Measurements from ENCODE around the gene DCP1A.
"Not testable (repeated sequence)": the region's sequence is repeated elsewhere in the genome, so short reads cannot be mapped to it uniquely, and the experiment has no call there.

Gene DCP1A

GRCh38 chr3:53256704-53257055 is 90.7 kb downstream of the DCP1A start:
- TF ChIP-seq CTCF (IDR thresholded peaks at IDR 0.05; ENCODE audit: low read depth, low read length, missing control alignments) = no peak
- no peak overlapping the region for H3K4me3 ChIP-seq (replicated peaks; ENCODE audit: low read depth, low read length)

GRCh38 chr3:53255775-53256703 is 91.3 kb downstream of the DCP1A start, which contains the start of gene TKT:
Gene TKT (minus strand): TSS chr3:53256022. CDS start chr3:53255942, 80 bp downstream.
- TF ChIP-seq CTCF (IDR thresholded peaks at IDR 0.05; ENCODE audit: low read depth, low read length, missing control alignments) = no peak
- DNase-seq (ENCODE audit: extremely low read depth, low read depth) = no peak
- H3K4me3 ChIP-seq (replicated peaks; ENCODE audit: low read depth, low read length) = peak within 1 kb of the TSS; percentile 98

More at GRCh38 chr3:53256704-53257055, 90.7 kb downstream of the DCP1A start:
- DNase-seq (ENCODE audit: extremely low read depth, low read depth) = no peak

- no peak for TF ChIP-seq CTCF (IDR thresholded peaks at IDR 0.05; ENCODE audit: low read depth, low read length, missing control alignments)
- no peak for DNase-seq (ENCODE audit: extremely low read depth, low read depth)
- H3K4me3 ChIP-seq (replicated peaks; ENCODE audit: low read depth, low read length) = peak overlapping the region; percentile 98
Observed at GRCh38 chr3:53255423-53255774, 91.9 kb downstream of the DCP1A start.

- TF ChIP-seq CTCF (IDR thresholded peaks at IDR 0.05; ENCODE audit: low read depth, low read length, missing control alignments) = no peak
- H3K4me3 ChIP-seq (replicated peaks; ENCODE audit: low read depth, low read length) = peak overlapping the region; percentile 98
- no peak for DNase-seq (ENCODE audit: extremely low read depth, low read depth)
Observed at GRCh38 chr3:53254509-53255422, 92.6 kb downstream of the DCP1A start.

- no peak for TF ChIP-seq CTCF (IDR thresholded peaks at IDR 0.05; ENCODE audit: low read depth, low read length, missing control alignments)
- no peak for DNase-seq (ENCODE audit: extremely low read depth, low read depth)
- H3K4me3 ChIP-seq (replicated peaks; ENCODE audit: low read depth, low read length) = peak overlapping the region; percentile 98
Observed at GRCh38 chr3:53253707-53254508, 93.4 kb downstream of the DCP1A start.

GRCh38 chr3:53252947-53253322 is 94.4 kb downstream of the DCP1A start:
- not testable (repeated sequence) for DNase-seq (ENCODE audit: extremely low read depth, low read depth)
- peak overlapping the region; percentile 98 for H3K4me3 ChIP-seq (replicated peaks; ENCODE audit: low read depth, low read length)
